ENCODE data around the gene BPIFB6.

The BPIFB6 gene

GRCh38 chr20:33084722-33085121, 53.3 kb downstream of the BPIFB6 start:
- DNase-seq (ENCODE audit: low read depth in 2 of 2), result no peak

- DNase-seq (ENCODE audit: low read depth in 2 of 2), result no peak
Observed at GRCh38 chr20:33086052-33086722, 54.7 kb downstream of the BPIFB6 start.

GRCh38 chr20:33091147-33091546, 59.7 kb downstream of the BPIFB6 start:
- no peak for DNase-seq (ENCODE audit: low read depth in 2 of 2)

GRCh38 chr20:33091693-33092092, 60.2 kb downstream of the BPIFB6 start:
- no peak for DNase-seq (ENCODE audit: low read depth in 2 of 2)

GRCh38 chr20:33092361-33092760, 60.9 kb downstream of the BPIFB6 start:
- no peak for DNase-seq (ENCODE audit: low read depth in 2 of 2)

DNA sequence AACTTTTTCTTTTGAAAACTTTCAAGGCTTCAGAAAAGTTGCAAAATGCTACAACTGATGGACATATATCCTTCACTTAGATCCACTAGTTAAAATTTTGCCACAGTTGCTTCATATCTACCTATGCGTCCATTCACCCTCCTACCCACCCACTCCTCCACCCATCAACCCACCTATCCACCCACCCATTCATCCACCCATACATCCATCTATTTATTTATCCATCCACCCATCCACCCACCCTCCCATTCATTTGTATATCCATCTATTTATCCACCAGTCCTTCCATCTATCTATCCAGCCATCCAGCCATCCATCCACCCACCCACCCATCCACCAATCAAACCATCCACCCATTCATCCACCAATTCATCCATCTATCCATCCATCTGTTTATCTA, 61.6 kb downstream of the BPIFB6 start:
- no peak for DNase-seq (ENCODE audit: low read depth in 2 of 2)

DNA sequence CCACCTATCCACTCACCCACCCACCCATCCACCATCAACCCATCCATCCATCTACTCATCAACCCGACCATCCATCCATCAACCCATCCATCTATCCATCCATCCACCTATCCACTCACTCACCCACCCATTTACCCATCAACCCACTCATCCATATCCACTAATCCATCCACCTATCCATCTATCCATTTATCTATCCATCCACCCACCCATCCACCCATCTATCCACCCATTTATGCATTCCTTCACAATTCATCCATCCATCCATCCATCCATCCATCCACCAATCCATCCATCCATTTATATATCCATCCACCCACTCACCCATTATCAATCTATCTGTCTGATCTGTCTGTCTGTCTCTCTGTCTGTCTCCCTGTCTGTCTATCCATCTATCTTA, 62.1 kb downstream of the BPIFB6 start:
- no peak for DNase-seq (ENCODE audit: low read depth in 2 of 2)
